H1 (cell line): Measurements from ENCODE around the gene DUS1L. TPM values are rescaled to one million over a fixed set of nuclear protein-coding genes. Genes with fewer than 3 reads are reported as not detected.

Experiments used
- BACH1 ChIP-seq: IDR thresholded peaks from 2 replicates; pipeline ENCODE4 v1.6.1; 2012; ENCODE audit warnings: low read length, improper control_type of control experiment
- RBBP5 ChIP-seq: IDR thresholded peaks from 2 replicates; pipeline ENCODE4 v1.7.1; 2012; ENCODE audit warnings: low read depth, mild to moderate bottlenecking, inconsistent platforms, low read length, moderate library complexity, borderline replicate concordance
- polyA plus RNA-seq, 7 experiments: library from polyadenylated mRNA; depleted of rRNA in 3 of 7; stranded (reverse) in 5 of 7; unstranded in 2 of 7; fragments of >200 nt in 5 of 7; fragments of 200-250 nt in 2 of 7; gene quantifications; 1 replicate in 5 of 7; 2 replicates in 1 of 7; 4 replicates in 1 of 7; pipeline versions ENCODE4 v1.2.1 to v1.2.3, GENCODE V29; 2011 to 2013; ENCODE audit warnings: missing spikeins in 2 of 7, mixed read lengths in 2 of 7
- total RNA-seq: library from RNA; stranded (reverse); fragmentation: NEBNext Ultra II Directional; extraction: Animal tissue kit (Norgen Biotek cat#: 25700); gene quantifications from 2 replicates; pipeline ENCODE4 v1.2.1, GENCODE V29; 2021
- TF ChIP-seq, protein P1 (sequence below): IDR thresholded peaks from 2 replicates; pipeline ENCODE4 v1.6.1; 2012; ENCODE audit warnings: low read length, inconsistent platforms

DUS1L gene
- total and polyA plus RNA-seq, 2 of the 8 experiments (the other 6 are each of a cell fraction or from before 2014, with no cell fraction given): 34.5 to 69.1 TPM

DNA sequence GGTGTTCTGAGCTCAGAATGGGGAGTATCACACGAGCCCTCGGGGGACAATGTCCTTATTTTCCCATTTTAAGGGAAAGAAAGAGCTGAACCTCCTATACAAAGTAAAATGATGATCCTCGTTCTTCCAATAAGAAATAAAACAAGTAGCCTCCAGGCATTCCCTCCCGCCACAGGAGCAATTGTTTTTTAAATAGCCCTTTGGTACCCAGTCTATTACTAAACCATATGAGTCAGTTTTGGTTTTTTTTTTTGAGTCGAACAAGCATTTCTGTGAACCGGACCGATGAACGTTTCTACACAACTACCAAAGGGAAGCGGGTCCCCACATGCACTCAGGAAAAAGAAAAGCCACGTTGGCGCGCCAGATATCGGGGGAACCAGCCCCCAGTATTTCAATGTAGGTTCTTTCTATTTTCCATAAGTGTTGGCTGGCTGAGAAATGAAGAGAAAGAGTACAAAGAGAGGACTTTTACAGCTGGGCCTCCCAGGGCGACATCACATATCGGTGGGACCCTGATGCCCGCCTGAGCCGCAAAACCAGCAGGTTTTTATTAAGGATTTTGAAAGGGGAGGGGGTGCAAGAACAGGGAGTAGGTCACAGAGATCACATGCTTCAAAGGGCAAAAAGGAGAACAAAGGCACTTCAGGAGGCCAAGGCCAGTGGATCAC is 24.3 kb downstream of the DUS1L start (continued):
- TF ChIP-seq BACH1: no peak
- TF ChIP-seq, protein P1, sequence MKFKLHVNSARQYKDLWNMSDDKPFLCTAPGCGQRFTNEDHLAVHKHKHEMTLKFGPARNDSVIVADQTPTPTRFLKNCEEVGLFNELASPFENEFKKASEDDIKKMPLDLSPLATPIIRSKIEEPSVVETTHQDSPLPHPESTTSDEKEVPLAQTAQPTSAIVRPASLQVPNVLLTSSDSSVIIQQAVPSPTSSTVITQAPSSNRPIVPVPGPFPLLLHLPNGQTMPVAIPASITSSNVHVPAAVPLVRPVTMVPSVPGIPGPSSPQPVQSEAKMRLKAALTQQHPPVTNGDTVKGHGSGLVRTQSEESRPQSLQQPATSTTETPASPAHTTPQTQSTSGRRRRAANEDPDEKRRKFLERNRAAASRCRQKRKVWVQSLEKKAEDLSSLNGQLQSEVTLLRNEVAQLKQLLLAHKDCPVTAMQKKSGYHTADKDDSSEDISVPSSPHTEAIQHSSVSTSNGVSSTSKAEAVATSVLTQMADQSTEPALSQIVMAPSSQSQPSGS: no peak
- TF ChIP-seq RBBP5: no peak
